DND-41 (cell line): ENCODE results near the gene PRAME.

ENCODE experiments used
- CTCF ChIP-seq: IDR thresholded peaks from 2 replicates; pipeline ENCODE4 v1.5.1; 2012; ENCODE audit warnings: borderline replicate concordance, low read length, moderate library complexity, mild to moderate bottlenecking; ENCODE audit not compliant: poor library complexity, severe bottlenecking; ENCODE audit errors: extremely low read depth
- EZH2 ChIP-seq: IDR thresholded peaks from 3 replicates; pipeline ENCODE4 v1.6.1; 2012; ENCODE audit warnings: borderline replicate concordance, low read depth, mild to moderate bottlenecking, moderate library complexity, low read length, inconsistent platforms; ENCODE audit not compliant: severe bottlenecking

GRCh38 chr22:22548910-22549309 is 10.2 kb downstream of the PRAME start:
- TF ChIP-seq CTCF (no peak), EZH2 (no peak)
